Kidney tubule cell (primary cell): ENCODE data around the gene GTSE1.

Source experiments
- DNase-seq: peaks from one replicate; pipeline ENCODE4 v3.0.0-alpha.2; 2018; ENCODE audit warnings: low spot score

The GTSE1 gene

DNA sequence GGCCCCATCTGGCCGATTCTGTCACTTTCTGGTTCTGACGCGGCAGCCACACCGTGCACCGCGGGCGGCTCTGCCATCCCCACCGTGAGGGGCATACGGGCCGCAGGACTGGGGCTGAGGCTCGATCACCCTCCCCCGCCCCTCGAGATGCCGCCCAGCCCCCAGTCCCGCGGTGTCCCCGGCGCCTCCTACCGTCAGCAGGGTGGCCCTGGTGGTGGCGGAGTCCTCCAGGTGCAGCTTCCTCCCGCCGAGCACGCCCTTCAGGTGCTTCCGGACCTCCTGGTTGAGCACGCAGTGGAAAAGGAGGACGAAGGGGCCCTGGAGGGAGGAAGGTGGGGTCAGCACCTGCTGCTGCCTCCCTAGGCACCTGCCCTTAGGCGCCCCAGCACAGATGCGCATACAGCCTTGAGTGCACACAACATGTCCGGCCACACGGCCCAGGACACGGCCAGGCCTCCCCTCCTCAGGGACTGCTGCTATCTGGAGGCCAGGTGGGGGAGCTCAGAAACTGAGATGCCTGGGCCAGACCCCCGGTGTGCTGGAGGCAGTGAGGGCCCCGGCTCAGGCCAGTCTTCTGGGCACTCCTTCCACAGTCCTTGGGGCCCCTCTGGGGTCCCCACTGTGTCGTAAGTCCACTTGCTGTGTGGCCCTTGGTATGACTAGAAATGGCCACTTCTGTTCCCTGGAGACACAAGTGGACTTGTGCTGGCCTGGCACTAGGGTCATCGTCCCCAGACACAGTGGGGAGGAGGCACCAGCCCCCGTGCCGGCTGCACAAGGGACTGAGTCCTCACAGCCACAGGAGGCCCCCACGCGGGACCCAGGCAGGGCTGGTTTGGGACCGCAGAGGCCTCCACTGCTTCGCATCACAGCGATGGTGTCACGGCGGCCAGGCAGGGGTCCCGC, 70.4 kb downstream of the GTSE1 start:
- no peak for DNase-seq

DNA sequence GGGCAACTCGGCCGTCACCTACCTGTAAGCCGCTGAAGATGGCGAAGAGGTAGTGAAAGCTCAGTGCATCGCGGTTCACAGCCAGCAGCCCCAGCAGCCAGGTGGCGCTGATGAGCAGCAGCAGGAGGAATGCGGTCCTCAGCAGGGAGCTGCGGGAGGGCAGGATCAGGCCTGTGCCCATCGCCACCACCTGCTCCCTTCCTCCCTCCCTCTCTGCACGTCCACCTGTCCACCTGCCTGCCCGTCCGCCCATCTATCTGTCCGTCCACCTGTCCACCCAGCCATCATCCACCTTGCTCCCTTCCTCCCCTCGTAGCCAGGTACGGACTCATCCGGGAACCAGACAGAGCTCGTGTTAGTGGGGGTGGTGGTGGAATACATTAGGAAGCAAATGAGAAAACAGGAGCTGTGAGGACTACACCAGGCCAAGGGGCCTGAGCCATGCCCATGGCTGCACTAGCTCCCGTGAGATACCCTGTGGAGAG, 71.1 kb downstream of the GTSE1 start:
- DNase-seq: peak; percentile 63

DNA sequence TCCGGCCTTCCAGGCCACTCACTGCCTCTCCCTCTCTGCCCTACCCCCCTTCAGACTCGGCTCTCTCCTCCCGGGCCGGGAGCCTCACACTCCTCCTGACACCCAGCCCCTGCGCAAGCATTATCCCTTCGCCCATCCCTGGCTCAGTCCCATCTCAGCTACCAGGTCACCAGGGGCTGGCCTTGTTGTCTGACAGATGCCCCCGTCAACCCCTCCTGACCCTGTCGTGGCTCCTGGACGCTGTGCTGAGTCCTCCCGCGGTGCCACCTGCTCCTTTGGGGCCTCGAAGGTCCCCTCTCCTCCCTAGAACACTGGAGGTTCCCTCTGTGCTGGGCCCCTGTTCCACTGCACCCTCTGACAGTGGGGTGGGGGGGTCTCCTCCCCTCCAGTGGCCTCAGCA, 71.8 kb downstream of the GTSE1 start:
- DNase-seq: no peak

DNA sequence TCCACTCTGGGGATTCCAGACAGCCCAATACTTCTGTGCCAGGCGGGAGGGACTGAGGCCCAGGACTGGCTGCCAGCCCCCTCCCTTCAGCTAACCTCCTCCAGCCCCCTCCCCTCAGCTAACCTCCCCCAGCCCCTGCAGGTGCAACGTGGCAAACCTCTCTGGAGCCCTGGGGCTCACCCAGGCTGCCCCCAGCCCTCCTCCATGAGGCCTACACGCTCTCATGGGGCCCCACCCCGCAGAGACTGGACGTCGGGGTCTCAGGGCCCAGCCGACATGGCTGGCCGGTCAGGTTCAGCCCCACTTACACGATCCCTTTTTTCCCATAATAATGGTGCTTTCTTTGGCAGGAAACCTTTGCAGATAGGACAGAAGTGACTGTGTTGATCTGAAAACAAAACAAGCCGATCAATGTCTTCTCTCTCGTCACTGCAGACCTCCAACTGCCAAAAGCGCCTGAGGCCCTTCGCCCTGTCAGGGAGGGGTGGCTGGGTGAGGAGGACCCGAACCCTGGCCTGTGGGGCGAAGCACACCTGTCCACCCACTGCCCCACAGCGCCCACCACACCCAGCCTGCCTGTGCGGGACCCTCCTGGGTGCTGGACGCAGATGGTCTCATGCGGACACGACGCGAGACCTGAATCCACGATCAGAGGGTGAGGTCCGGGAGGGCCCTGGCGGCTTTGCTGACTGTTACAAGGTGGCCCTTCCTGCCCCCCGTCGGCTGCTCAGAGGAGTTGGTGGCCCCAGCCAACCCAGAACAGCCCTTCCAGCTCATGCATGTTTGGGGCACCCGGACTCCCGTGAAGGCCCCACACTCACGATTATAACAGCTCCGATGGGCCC, 72.4 kb downstream of the GTSE1 start:
- no peak for DNase-seq

DNA sequence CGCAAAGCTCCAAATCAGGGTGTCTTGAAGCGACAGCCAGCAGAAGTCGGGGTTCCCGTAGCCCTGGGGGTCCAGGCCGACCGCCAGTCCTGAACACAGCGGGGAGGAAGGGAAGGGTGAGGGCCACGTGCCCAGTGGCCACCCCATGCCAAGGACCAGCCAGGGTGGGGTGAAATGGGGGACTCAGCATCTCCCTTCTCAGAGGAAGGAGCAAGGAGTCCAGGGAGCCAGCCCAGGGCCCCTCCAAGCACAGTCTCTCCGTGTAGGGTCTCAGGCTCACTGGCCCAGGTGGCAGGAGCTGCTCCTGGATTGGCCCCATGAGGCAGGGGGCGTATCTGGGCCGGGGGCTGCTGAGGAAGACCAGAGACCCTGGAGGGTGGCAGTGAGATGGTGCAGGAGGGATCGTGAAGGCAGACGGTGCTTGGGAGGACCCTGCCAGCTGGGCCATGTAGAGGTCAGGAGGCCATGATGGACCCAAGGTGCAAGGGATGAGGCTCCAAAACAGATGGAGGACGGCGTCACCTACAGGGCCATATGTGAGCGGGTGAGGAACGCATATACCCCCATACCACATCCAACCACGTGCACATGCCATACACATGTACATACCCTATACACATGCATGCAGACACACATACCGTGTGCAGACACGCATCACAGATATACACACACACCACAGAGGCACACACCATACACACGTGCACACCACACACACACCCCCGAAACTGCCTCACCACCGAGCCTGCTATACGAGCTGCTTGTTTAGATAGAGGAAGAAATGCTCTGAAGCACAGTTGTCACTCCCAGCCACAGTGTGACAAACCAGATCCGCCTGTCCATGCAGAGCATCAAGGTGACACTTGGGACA, 73.3 kb downstream of the GTSE1 start:
- DNase-seq: no peak

DNA sequence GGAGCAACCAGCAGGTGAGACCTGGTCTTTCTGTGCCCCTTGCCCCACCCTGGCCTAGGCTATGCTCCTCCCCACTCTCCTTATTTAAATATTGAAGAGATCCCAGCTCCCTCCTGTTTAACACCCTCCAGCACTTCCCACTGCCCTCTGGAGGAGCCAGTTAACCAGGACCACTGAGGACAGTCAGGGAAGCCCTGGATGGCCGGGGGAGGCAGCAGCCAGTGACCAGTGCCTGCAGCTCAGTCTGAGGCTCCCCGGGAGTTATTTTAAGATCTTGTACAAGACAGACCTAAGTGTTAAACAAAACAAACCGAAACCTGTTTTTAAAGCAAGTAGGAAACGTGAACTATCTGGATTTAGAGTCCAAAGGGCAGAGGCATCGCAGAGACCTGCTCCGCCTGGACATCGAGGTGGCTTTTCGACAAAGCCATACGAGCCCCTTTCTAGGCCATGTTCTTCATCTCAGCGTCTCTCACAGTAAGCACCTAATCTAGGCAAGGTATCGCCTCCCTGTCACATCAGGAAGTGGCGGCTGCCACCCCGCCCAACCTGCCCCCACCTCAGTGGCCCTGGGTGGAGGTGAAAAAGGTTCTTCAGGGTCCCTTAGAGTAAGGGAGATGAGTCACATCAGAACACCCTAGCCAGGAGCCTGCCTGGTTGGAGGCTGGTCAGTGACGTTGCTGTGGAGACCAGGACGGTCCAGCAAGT, 74.1 kb downstream of the GTSE1 start:
- peak; percentile 39 for DNase-seq

DNA sequence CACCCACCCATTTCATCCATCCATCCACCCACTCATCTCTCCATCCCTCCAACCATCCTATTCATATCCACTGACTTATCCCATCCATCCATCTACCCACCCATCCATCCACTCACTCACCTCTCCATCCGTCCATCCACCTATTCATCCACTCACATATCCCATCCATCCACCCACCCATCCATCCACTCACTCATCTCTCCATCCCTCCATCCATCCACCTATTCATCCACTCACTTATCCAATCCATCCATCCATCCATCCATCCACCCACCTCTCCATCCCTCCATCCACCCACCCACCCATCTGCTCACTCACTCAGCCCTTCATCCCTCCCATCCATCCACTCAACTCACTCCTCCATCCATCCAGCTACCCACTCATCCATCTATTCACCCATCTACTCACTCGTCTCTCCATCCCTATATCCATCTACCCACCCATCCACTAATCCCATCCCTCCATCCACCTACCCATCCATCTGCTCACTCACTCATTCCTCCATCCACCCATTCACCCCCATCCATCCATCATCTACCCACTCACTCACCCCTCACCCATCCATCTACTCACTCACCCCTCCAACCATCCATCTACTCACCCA, 75.1 kb downstream of the GTSE1 start:
- DNase-seq: no peak

DNA sequence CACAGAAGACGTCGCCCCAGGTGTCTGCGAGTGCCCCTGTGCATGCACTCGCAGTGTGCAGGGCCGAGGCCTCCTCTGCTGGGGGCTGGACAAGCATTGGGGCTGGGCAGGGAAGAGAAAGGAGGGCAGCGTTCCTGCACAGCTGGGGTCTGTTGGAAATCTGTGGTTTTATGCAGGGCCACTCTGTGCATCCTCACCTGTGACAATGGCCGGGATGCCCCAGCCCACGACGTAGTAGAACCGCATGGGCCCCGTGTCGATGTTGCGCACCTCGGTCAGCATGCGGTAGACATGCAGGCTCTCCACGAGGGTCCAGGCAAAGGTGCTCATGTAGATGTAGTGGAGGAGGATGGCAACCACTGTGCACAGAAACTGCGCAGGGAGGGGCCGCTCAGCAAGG, 76.0 kb downstream of the GTSE1 start:
- no peak for DNase-seq

DNA sequence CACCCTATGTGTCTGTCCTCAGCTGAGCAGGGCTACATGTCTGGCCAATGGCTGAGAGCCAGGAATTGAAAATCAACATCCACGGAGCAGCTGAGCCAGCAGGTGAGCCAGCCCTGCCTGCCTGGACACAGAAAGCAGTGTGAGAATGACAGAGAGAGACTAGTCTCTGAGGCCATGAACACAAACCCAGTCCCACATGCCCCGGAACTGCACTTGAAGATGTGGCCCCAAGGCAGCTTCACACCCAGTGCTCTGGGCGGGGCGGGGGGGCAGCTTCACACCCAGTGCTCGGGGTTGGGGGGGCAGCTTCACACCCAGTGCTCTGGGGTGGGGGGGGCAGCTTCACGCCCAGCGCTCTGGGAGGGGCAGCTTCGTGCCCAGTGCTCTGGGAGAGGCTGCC, 76.5 kb downstream of the GTSE1 start:
- no peak for DNase-seq

DNA sequence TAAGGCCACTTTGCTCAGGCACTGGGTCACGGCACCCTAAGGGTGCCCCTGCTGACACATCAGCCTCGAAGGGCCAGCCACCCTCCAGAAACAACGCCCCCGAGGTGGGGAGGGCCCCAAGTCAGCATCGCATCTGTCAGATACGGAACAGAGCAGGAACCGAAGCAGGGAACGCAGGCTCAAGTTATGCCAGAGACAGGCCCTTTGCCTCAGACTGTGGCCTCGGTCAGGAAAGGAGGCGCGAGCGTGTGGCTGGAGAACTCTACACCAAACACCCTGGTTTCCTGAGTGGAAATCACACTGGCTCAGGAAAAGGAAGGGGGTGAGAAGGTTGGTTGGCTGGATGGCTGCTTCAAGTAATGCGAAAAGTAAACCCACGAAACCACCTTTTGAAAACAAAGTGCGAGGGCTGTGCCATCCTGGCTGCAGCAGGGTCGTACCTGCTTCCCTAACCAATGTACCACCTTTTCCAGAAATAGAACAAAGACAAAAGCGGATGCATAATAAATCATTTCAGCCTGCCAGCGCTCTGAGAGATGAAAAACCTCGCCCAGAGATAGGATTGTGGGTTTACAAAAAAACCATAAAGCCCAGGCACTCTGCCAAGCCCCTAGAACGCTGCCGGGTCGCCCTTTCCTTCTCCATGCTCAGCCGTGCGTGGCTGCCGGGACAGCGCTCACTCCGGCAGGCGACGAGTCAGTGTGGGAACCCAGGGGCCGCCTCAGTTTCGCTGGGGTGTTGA, 77.4 kb downstream of the GTSE1 start:
- DNase-seq: peak; percentile 87

DNA sequence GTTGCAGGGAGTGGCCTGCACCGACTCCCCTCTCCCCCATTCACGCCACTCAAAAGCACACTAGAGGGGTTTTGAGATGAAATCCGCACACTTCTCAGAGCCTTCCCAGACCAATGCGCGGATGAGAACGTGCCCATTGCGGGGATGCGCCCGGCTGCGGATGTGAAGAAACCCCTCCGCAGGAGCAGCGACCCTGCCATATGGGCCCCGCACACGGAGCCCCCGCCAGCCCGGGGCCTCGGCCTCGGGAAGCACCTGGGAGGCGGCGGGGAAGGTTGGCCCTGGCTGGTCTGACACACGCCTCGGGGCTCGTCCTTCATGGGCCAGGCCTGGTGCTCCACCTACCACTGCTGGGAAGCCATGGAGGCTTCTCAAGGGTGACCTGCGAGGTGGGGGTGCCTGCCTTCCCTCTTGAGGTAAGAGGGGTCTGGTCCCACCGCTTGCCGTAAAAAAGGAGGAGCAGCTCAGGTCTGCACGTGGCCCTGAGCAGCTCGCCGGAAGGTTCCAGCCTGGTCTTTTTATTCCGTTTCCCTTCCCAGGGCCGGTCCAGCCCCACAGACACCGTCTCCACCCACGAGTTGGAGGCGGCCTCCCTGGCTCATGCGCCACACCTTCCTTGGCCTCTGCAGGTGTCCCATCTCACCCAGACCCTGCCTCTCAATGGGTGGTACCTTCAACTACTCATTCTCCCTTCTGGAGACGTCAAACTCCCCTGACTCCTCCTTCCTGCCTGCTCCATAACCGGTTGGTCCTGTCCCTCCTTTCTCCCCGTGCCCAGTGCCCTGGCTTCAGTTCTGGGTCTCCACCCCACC, 78.2 kb downstream of the GTSE1 start:
- DNase-seq: peak; percentile 70

DNA sequence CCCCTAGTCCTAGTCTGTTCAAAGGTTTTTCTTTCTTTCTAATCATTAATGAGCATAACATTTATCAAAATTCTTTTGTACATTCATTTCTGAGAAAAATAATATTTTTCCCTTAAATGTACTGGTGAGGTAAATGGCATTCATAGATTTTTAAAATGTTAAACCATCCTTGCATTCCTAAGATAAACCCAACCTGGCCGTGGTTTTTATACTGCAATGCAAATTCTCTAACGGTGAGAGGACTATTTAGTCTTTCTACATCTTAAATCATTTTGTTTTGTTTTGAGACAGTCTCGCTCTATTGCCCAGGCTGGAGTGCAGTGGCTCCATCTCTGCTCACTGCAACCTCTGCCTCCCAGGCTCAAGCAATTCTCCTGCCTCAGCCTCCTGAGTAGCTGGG, 79.4 kb downstream of the GTSE1 start:
- peak; percentile 35 for DNase-seq

DNA sequence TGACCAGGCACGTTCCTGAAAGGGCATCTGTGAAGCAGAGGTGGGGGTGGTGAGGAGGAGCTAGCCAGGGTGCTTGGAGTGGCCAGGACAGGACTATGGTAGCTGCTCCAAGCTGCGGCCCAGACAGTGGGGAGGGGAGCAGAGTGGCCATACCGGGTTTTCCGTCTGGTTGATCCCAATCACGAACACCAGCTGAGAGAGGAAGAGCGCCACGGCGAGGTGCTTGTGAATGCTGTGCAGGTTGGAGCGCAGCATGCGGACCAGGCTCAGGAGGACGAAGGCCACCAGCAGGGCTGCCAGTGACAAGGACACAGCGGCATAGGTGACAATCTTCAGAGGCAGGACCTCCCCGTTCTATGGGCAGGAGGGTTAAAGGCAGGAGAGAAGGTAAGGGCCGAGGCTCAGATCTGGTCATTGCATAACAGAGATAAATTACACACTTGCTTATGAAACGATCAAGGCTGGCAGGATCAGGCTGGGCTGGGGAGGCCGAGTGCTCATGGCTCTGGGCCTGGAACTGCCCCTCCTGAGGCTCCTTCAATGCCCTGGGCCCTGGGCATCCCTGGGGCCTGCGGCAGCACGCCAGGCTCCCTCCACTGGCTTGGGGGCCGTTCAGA, 80.3 kb downstream of the GTSE1 start:
- no peak for DNase-seq

DNA sequence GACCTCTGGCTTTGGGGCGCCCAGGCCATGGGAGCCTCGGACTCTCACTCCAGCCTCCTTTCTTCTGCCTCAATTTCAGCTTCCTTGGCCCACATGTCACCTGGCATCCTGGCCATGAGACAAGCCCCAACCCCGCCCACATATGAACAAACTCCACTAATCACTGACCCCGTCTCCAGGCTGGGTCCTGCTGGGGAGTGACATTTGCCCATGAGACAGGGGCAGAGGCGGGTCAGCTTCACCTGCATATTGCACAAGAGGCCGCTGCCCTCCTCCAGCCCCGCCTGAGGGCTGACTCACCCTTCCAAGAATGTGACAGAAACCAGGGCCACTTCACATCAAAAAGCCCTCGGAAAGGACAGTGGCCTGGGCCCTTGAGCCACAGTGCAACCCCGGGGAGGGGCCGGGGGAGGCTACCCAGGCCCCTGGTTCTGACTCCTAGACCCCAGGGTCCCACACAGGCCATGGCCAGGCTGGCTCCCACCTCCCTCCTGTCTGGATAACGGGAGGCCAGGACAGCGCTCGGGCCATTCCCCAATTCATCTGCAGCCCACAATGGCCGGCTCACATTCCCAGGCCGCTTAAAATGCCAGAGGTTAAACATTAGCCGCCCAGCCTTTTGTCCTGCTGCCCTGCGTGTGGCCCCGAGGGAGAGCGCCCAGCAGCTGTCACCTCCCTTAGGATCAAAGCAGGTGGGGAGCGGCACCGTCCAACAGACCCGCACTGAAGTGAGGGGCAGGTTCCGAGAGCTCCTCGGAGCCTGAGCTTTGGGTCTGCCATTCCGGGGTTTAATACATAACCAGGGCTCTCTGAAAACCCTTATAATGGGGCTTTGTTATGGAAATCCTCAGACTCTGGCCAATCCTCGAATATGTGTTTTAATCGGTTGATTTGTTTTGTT, 81.1 kb downstream of the GTSE1 start:
- peak; percentile 97 for DNase-seq

DNA sequence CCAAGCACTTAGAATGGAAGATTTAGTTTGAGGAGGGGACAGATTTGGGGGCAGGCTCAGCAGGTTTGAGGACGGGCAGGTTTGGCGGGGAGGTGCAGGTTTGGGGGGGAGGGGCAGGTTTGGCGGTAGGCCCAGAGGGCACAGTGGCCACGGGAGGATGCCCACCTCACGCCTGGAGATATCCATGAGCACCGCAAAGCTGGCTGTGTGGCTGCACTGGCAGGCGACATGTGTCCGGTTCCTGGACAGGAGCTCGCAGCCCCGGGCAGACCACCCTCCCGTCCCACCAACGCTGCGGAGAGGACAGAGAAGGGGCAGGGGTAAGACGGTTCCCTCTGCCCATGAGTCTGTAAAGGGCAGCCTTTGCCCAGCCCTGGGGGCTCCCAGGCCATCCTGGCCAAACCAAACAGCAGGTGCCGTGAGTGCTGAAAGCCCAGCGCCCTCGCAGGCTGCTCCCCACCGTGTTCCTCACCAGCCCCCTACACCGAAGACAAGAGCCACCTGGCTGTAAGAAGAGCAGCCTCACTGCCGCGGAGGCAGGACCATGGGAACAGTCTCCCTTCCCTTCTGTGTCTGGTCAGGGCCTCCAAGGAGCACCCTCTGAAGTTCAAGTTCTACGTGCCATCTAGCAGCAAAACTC, 81.9 kb downstream of the GTSE1 start:
- DNase-seq: no peak

DNA sequence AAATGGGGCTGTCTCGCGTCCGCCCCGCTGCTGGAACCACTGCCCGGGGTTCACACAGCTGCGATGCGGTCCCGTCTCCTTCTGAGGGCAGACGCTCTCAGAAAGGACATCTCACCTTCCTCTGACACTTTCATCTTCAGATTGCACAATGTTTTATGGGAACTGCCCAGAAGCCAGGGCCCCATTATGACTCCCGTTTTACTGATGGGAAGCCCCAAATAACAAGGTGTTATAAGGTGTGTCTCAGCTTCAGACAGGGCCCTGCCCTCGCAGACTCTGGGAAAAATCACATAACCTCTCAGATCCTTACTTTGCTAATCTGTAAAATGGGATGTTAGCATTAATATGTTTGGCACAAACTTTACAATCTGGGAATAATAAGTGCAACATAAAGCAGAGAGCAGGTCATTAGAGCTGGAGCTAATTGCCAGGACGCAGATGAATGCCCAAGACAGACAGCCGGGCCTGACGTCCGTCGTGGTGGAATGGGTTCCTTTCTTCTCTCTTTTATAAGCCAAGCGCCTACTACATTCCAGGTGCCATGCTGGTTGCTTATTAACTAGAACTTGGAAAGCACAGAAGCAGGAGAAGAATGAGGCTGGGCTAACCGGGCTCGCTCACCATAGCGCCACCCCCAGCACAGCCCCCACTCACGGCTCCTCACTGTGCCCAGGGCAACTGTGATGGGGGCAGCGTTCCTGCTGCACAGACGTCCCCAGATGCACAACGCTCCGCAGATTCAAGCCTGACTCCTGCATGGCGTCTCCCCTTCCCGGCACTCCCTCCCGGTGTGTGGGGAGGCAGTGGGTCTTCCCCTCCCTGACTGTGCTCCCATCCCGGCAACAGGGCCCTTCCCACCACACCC, 82.6 kb downstream of the GTSE1 start:
- peak; percentile 93 for DNase-seq
